Common myeloid progenitor, CD34-positive (primary cell): ENCODE measurements around the gene LSM11.

Experiments used
- CTCF ChIA-PET: fragments of 350-600 bp; sonication (Branson Sonifier 250); formaldehyde crosslinking; loops from one replicate; lab custom pipeline; 2021; ENCODE audit warnings: antibody characterized with exemption; lab: Charles Lee
- POLR2A ChIA-PET: fragments of 350-600 bp; sonication (Branson Sonifier 250); formaldehyde crosslinking; loops from one replicate; lab custom pipeline; 2021; ENCODE audit warnings: antibody characterized with exemption; lab: Charles Lee
- DNase-seq, 3 donors: peaks; one replicate each; pipeline versions ENCODE4 v3.0.0 to v3.0.0-alpha.2; 2013
- H3K27ac ChIP-seq, 2 experiments: 1 replicate in 1 of 2; 2 replicates in 1 of 2; pipeline ENCODE4 v1.7.0; 2013; ENCODE audit warnings: inconsistent platforms in 2 of 2, low read length in 2 of 2, mild to moderate bottlenecking in 2 of 2, low read depth in 1 of 2, moderate library complexity in 1 of 2; ENCODE audit not compliant: severe bottlenecking in 2 of 2, insufficient read depth in 1 of 2, poor library complexity in 1 of 2
- H3K27me3 ChIP-seq, 5 experiments: replicated peaks in 2 of 5; 1 replicate in 3 of 5; 2 replicates in 2 of 5; pipeline versions ENCODE4 v1.6.1 to v1.7.0; 2013; ENCODE audit warnings: low read length in 4 of 5, mild to moderate bottlenecking in 2 of 5, moderate library complexity in 2 of 5, inconsistent platforms in 1 of 5; ENCODE audit not compliant: insufficient read depth in 5 of 5, control insufficient read depth in 4 of 5
- H3K36me3 ChIP-seq, 4 experiments: 1 replicate in 2 of 4; 2 replicates in 2 of 4; pipeline versions ENCODE4 v1.6.1 to v1.7.0; 2013; ENCODE audit warnings: low read length in 3 of 4, control low read depth in 1 of 4, mild to moderate bottlenecking in 1 of 4; ENCODE audit not compliant: control insufficient read depth in 4 of 4, insufficient read depth in 4 of 4
- H3K4me1 ChIP-seq, 4 experiments: 1 replicate in 3 of 4; 2 replicates in 1 of 4; pipeline versions ENCODE4 v1.6.1 to v1.7.1; 2013; ENCODE audit warnings: low read length in 3 of 4, mild to moderate bottlenecking in 3 of 4, control low read depth in 1 of 4, inconsistent platforms in 1 of 4, moderate library complexity in 1 of 4; ENCODE audit not compliant: control insufficient read depth in 4 of 4, insufficient read depth in 4 of 4; ENCODE audit errors: control extremely low read depth in 1 of 4
- H3K4me3 ChIP-seq, 7 experiments: 1 replicate in 4 of 7; 2 replicates in 3 of 7; pipeline versions ENCODE4 v1.5.1 to v1.7.0; 2013; ENCODE audit warnings: mild to moderate bottlenecking in 7 of 7, low read length in 6 of 7, moderate library complexity in 6 of 7, inconsistent platforms in 2 of 7, low read depth in 2 of 7, control low read depth in 1 of 7; ENCODE audit not compliant: insufficient read depth in 4 of 7, control insufficient read depth in 1 of 7; ENCODE audit errors: extremely low read depth in 1 of 7
- H3K9me3 ChIP-seq, 5 experiments: 1 replicate in 4 of 5; 2 replicates in 1 of 5; pipeline versions ENCODE4 v1.6.1 to v1.7.1; 2013; ENCODE audit warnings: low read length in 4 of 5, mild to moderate bottlenecking in 2 of 5, inconsistent platforms in 1 of 5, low read depth in 1 of 5, moderate library complexity in 1 of 5; ENCODE audit not compliant: control insufficient read depth in 4 of 5, insufficient read depth in 2 of 5; ENCODE audit errors: control extremely low read depth in 1 of 5
- WGBS: methylation state at CpG from one replicate; pipeline ENCODE4 v1.1.5; 2013; ENCODE audit not compliant: insufficient coverage; 5-methylcytosine and 5-hydroxymethylcytosine counted together

LSM11 gene

DNA sequence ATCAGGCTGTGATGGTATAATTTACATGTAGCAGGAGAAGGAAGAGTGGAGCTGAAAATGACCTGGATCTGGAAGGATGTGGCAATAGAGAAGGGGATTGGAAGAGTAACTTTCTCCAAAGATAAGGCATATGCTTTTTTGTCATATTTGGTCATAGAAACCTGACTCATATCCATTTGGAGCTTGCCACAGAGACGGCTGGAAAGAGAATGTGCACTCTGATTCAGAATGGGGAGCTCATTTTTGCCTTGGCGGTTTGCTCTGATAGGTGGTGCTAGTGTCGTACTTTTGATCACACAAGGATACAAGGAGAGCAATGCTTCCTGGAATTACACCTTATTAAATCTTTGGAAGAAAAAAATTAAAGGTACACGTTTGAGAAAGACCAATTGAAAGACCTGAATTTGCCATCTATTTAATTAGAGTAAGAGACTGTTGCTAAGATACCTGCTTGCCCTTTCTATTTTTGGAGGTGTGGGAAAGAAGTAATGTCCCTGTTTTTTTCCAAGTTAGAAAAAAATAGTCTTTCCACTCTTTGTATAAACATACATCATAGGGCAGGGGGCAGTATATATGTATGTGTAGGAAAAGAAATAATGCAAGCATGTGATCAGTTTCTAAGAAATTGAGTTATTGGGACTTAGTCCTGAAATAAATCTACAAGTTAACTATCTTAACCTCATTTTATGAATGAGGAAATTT, 5.4 kb downstream of the LSM11 start:
- Histone ChIP-seq H3K36me3 (peaks cover 2 to 16% (median 9%) of the 10 kb centered on the region in 4 experiments), H3K4me3 (no peak overlapping the region), H3K27me3 (no peaks in the 10 kb centered on the region), H3K4me1 (peaks cover 4 to 10% (median 7%) of the 10 kb centered on the region in 4 experiments), H3K9me3 (no peaks in the 10 kb centered on the region), H3K27ac (no peak overlapping the region)
- CTCF ChIA-PET, result interaction anchor here (0.5 to 5.7 kb wide), 3 partner anchors 13 to 897 kb away, joined by 3 to 21 read pairs (median 5); no protein-coding TSS in a partner anchor
- DNase-seq, result no peak
- POLR2A ChIA-PET, result no interaction called here
- 90% methylated on average over 3 of the region's 4 CpGs for WGBS

DNA sequence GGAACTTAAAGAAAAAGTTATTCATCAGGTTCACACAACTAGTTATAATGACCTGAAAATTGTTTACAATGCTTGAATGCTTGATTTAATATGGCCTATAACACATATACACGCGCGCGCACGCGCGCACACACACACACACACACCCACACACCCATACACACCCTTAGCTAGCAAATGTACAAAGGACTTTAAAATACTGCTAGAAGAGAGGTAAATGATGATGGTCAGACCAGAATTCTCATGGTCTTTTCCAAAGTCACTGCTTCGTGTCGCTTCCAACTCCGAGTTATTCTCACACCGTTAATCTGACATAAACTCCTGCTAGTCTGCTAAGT, 5.9 kb downstream of the LSM11 start:
- no peak overlapping the region for H3K4me3 ChIP-seq
- peaks cover 4 to 7% (median 4%) of the 10 kb centered on the region in 4 experiments for H3K4me1 ChIP-seq
- no peaks in the 10 kb centered on the region for H3K9me3 ChIP-seq
- POLR2A ChIA-PET, result no interaction called here
- H3K36me3 ChIP-seq, result peaks cover 2 to 20% (median 13%) of the 10 kb centered on the region in 4 experiments
- 100% methylated on average over 2 of the region's 11 CpGs for WGBS
- no peak overlapping the region for H3K27ac ChIP-seq
- H3K27me3 ChIP-seq, result no peaks in the 10 kb centered on the region
- no peak for DNase-seq
- CTCF ChIA-PET, result no interaction called here

DNA sequence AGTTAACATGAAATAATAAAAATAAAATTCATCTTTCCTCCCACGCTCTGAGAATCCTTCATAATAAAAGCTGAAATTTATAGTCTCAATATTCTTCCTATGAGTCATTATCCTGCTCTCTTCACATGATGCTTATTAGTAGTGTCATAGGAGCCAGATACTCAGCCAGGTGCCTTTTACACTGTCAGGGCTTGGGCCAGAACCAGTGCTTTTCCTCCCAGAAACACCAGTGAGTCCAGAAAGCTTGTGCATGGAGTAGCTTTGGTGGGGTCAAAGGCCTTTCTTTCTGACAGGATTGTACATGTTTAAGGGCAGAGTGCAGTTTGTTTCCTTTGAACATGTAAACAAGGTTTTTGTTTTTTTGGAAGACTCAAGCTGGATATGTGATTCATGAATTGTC, 6.8 kb downstream of the LSM11 start:
- Histone ChIP-seq H3K4me1 (no peaks in the 10 kb centered on the region), H3K9me3 (no peaks in the 10 kb centered on the region), H3K27me3 (no peaks in the 10 kb centered on the region), H3K27ac (no peak overlapping the region), H3K4me3 (no peak overlapping the region), H3K36me3 (peaks cover 6 to 27% (median 20%) of the 10 kb centered on the region in 4 experiments)
- ChIA-PET POLR2A (no interaction called here), CTCF (interaction anchor here (1.0 to 1.2 kb wide), 2 partner anchors 12 to 246 kb away, joined by 3 to 8 read pairs; no protein-coding TSS in a partner anchor)
- DNase-seq, result no peak
- no CpG with 5 or more reads among the region's 1 CpG for WGBS

DNA sequence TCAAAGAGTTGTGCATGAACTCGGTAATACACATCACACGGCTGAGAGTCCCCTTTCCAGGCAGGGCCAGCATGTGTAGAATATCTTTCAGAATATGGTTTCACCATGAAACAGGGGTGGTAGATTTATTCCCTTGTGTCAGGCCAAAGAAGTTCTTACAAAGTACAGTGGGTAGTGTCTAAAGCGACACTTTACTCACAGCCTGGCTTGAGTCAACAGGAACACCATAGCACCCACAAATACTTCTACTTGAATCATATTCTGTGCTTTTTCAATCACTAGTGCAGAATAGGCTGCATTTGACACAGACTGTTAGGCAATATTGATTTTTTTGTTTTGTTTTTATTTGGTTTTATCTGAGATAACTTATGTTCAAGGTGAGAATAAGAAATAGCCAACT, 12.6 kb downstream of the LSM11 start:
- no peaks in the 10 kb centered on the region for H3K9me3 ChIP-seq
- POLR2A ChIA-PET, result interaction anchor here (0.7 kb wide), 1 partner anchor 378 kb away, joined by 3 read pairs; no protein-coding TSS in a partner anchor
- no peak overlapping the region for H3K4me3 ChIP-seq
- H3K27ac ChIP-seq, result no peak overlapping the region
- H3K36me3 ChIP-seq, result peaks cover 18 to 44% (median 28%) of the 10 kb centered on the region in 4 experiments
- CTCF ChIA-PET, result interaction anchor here (3.6 kb wide), 1 partner anchor 12 kb away, joined by 23 read pairs; the partner anchor contains the start of gene LSM11
- no peaks in the 10 kb centered on the region for H3K27me3 ChIP-seq
- no peaks in the 10 kb centered on the region for H3K4me1 ChIP-seq
- DNase-seq, result no peak
- WGBS, result 100% methylated on average over 3 of the region's 3 CpGs

DNA sequence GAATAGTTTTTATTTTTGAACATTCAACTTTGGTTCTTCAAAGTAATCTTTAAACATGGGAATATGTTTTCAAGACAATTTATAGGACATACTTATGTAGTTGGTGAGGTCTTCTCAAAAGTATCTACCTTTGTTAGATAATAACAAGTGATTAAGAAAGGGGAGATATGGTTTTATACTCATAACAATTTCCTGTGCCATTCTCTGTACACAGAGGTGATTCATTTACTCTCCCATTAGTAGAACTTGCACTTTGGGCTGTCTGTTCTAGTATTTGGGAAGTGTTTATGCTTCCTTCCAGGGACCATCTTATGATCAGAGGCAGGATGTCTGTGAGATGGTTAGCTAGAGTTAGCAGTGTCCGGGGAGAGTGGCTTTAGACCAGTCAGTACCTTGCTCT, 15.2 kb downstream of the LSM11 start:
- Histone ChIP-seq H3K4me3 (no peak overlapping the region), H3K27me3 (no peaks in the 10 kb centered on the region), H3K4me1 (peaks cover 0 to 3% (median 0%) of the 10 kb centered on the region in 4 experiments), H3K27ac (no peak overlapping the region), H3K9me3 (no peaks in the 10 kb centered on the region), H3K36me3 (peaks cover 16 to 30% (median 20%) of the 10 kb centered on the region in 4 experiments)
- no CpG with 5 or more reads among the region's 1 CpG for WGBS
- ChIA-PET POLR2A (no interaction called here), CTCF (interaction anchor here (1.5 to 5.2 kb wide), 2 partner anchors 13 to 15 kb away, joined by 7 to 46 read pairs; partner anchors contain the start of gene LSM11)
- DNase-seq, result no peak

DNA sequence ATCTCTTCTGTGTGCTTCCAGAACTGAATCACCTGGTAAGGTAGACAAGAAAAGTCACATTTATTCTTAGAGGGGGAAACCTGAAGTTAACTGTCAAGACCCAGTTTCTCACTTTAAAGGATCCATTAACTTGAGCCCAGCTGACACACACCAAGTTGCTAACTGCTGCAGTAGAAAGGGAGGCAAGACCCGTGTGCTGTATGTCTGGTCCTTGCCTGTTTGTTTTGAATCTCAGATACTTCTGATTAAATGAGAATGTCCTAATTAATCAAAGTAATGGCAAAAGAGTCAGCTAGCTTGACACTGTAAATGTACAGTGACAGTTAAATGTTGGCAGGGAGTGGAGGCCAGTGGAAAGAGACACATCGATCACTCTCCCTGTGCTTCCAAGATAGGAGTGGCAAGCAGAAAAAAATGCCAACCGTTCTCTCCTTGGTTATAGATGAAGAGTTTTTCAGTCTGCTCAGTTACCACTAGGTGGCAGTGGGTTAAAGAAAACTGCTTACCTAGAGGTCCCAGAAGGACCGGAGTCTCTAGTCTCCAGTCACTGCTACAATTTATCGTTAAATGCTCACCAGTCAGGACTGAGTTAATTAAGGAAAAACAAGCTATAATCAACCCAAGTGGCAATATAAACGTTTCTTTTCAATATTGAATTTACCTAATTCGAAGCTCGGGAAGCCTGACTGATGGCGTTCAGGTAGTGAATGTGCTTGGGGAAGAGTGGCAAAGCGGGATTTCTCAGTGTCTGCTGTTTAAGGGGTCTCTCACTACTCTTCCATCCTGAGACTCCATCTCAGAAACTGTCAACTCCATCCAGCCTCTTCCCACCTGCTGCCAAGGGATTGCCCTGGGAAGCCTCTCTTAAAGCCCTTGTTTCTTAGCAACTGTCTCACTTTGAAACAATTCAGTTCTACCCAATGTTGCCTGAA, 18.4 kb downstream of the LSM11 start:
- no peak overlapping the region for H3K27ac ChIP-seq
- DNase-seq, result peak; percentile 63 to 72 (median 69)
- peaks cover 0 to 3% (median 0%) of the 10 kb centered on the region in 4 experiments for H3K4me1 ChIP-seq
- WGBS, result 47% methylated on average over 5 of the region's 10 CpGs
- ChIA-PET POLR2A (no interaction called here), CTCF (interaction anchor here (0.7 to 5.2 kb wide), 15 partner anchors 10 to 1370 kb away, joined by 3 to 46 read pairs (median 5); no protein-coding TSS in a partner anchor)
- no peaks in the 10 kb centered on the region for H3K9me3 ChIP-seq
- H3K36me3 ChIP-seq, result peaks cover 2 to 6% (median 4%) of the 10 kb centered on the region in 4 experiments
- no peaks in the 10 kb centered on the region for H3K27me3 ChIP-seq
- H3K4me3 ChIP-seq, result no peak overlapping the region
